LoVo (cell line): Measurements from ENCODE around the gene PATE4.

Source experiments
- DNase-seq: peaks from one replicate; pipeline ENCODE4 v3.0.0-alpha.2; 2016; ENCODE audit warnings: low spot score

PATE4 gene

DNA sequence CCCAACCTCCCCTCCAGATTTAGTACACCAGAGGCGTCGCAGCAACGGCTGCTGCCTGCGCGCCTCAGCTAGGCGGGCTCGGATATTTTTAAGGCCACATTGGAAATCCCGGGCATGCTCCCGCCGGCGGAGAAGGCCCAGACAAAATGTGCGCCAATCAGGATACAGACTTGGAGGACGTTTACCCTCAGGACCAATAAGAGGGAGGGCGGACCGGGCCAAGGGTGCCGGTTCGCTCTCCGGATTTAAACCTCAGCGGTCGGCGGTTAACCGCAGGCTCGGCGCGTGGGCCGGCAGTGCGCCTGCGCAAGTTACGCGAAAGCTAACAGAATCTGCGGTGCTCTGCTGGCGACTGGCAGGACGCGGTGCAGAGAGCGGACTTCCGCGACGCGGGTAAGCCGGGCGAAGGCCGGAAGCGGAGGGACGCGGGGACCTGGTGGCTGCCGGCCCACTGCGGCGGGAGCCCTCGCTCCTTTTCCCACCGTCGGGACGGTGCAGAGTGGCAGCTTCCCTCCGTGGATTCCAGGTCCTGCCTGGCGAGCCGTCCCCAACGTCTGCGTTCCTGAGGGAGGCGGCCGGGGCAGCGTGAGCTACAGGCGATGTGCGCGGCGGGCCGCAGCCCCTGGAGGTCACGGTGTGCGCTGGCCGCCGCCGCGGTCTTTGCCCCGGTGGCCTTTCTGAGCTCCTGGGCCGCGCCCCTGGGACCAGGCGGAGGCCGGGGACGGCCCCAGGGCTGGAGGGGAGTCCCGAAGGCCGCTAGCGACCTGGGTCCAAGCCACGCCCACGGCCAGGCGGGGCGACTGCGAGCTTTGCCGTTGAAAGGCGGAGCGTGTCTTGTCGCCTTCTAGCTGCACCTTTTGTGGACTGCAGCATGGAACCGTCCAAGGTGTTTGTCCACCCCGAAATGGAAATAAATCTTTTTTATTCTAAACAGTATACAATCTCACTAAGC lies 54.5 kb downstream of the PATE4 start, which contains the start of gene HYLS1:
Gene HYLS1 (plus strand): TSS at position 296 of the 952 bp plus-strand sequence. CDS start 11,701 bp downstream, outside the sequence.
- DNase-seq = peak; percentile 77
